GM19099 (cell line): ENCODE data around the gene CRYM.

ENCODE experiments used
- POLR2A ChIP-seq: IDR thresholded peaks from 3 replicates; pipeline ENCODE4 v1.6.1; 2011; ENCODE audit warnings: low read depth; ENCODE audit not compliant: insufficient read length; ENCODE audit errors: extremely low read depth

Gene CRYM

GRCh38 chr16:21277927-21278706 lies at the start of gene CRYM:
Gene CRYM, minus strand, starts transcription at chr16:21278290. Its CDS starts 39 bp downstream, at chr16:21278251.
- peak; percentile 25 for TF ChIP-seq POLR2A

DNA sequence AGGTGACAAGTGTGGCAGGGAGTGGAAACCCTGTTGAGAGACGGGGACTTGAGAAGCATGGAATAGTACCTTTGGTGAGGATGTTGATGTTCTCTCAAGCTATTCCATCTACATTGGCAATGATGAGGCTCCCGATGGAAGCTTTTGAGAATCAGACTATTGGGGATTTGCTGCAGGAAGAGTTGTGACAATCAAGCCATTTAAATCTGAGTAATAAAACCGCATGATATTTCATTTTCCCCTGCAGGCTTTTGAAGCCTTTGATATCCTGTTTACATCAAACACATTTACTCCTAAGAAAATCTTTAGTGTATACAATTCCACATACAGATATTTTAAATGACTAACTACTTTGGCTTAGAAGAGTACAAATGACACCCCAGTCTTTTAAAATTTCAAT lies 49.0 kb upstream of the CRYM start:
- TF ChIP-seq POLR2A = no peak

DNA sequence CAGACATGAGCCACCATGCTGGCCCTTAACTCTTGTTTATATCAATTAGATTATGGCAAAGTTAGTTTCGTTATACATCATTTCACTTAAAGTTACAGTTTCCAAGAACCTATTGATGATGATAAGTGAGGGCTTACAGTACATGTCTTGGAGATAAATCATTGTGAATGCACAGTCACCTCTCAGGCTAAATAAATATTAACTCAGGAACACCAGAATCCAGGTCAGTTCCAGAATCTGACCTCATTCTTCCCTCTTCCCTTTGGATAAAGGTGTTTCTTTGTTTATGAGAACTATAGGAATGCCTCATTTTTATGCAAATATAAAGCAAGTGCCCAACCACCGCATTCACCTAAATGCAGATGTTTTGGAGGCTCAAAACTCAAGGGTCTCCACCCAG lies 48.4 kb upstream of the CRYM start:
- no peak for TF ChIP-seq POLR2A

DNA sequence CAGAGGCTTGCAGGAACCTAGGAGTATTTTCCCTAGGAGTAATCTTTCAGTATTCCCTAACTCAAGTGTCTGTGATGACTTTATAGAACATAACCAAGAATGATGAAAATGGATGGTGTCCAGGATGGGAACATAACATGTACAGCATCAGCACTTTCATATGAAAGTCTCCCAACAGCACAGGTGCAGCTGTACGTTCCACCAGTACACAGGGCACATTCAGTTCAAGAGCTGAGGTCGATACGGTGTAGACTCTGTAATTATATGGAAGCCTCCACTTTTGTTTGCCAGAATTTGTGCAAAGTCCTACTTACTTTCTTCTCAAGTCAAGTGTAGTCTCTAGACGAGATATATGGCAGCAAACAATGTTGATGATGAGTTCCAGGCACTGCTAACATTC lies 46.2 kb upstream of the CRYM start:
- no peak for TF ChIP-seq POLR2A

DNA sequence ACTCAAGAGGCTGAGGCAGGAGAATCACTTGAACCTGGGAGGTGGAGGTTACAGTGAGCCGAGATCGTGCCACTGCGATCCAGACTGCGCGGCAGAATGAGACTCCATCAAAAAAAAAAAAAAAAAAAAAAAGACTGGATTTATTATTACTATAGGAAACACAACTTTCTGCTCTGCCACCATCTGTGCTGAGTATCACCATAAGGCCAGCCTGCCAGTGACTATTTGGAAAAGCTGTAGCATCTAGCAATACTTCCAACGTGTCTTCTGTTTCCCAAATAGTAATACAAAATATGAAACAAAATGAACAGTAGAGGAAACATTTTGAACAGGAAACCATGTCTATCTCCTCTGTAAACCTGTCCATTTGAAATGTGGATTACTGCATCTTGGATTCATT lies 43.6 kb upstream of the CRYM start:
- TF ChIP-seq POLR2A = no peak

DNA sequence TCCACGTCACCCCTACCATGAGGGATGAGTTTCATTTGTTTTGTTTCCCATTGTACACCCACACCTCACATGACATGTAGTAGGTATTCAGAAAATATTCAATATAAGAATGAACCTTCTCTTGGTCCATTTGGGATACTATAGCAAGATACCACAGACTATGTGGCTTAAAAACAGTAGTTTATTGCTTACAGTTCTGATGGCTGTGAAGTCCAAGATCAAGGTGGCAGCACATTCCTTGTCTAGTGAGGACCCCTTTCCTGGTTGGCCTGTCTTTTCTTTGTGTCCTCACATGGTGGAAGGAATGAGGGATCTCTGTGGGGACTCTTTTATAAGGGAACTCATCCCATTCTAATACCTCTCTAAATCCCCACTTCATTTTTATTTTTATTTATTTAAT lies 36.2 kb upstream of the CRYM start:
- no peak for TF ChIP-seq POLR2A

GRCh38 chr16:21302898-21303528 lies 24.9 kb upstream of the CRYM start:
- no peak for TF ChIP-seq POLR2A

DNA sequence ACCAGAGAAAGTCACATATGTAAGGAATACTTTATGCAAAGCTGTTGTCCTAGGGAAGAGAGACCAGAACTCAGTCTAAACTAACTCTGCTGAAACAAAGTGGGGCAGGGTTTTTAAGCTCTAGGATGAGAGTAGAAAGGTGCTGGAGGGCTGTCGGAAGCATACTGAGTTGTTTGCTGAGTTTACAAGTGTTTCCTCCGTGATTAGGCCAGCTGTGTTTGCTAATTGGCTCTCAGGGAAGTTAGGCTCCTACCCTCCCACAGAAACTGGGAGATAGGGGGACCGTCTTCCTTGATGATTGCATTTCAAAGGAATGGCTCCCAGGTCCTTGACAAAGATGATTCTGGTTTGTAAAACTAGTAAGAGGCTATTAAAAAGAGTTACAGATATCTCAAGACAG lies 24.4 kb upstream of the CRYM start:
- TF ChIP-seq POLR2A = no peak

GRCh38 chr16:21301895-21302291 lies 23.8 kb upstream of the CRYM start:
- no peak for TF ChIP-seq POLR2A

GRCh38 chr16:21301168-21301894 lies 23.2 kb upstream of the CRYM start:
- TF ChIP-seq POLR2A = peak; percentile 68

DNA sequence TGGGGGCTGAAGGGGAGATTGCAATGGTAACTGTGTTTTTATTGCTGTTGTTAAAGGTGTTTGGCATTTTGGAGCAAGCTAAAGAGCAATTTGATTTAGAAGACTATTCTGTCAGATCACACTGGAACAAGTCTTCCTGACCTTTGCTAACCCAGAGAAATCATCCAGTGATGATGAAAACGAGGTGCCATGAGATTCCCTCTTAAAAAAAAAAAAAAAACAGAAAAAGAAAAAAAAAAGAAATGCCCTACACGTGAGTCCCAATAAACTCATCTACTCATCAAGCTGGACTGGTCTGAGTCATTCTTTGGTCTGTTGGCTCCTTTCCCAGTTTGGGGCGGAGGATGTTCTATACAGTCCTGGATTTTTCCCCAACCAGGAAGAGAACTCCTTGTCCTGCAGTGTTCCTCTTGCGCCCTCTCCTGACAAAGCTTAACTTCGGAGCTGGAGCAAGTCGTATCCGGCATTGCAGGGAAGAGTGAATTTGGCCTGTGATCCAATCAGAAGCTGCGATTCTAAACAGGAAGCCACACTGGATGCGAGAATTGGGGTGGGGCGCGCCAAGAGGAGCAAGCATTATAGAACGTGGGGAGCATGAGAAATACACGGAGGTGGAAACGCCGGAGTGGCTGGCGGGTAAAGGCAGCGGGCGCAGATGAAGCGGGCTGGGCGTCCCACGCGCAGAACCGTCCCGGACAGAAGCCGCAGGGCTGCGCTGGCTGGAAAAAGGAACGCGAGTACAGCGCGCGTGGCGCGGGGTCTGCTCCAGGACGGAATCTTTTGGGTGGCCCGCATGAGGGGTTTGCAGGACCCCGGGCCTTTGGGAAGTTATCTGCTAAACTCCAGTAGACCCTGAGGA lies 22.4 kb upstream of the CRYM start:
- TF ChIP-seq POLR2A = peak; percentile 57

DNA sequence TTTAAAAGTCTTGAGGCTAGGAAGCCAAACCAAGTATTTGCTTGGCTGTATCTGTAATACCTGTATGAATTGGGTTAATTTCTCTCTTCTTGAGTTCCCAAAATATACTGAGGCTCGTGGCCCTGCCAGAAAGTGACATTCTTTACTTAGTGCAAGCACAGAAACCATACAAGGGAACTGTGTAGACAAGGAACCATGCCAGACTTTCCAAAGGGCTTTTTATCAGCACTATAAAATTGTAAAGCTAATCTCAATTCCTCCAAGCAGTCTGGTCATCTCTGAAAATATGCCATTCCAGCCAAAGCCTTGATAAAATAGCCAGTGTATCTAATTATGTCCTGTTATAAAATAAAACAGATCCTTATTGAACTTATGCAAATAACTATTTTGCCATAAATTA lies 7.2 kb upstream of the CRYM start:
- no peak for TF ChIP-seq POLR2A

- no peak for TF ChIP-seq POLR2A
Measured at GRCh38 chr16:21284414-21284813, 6.3 kb upstream of the CRYM start.

DNA sequence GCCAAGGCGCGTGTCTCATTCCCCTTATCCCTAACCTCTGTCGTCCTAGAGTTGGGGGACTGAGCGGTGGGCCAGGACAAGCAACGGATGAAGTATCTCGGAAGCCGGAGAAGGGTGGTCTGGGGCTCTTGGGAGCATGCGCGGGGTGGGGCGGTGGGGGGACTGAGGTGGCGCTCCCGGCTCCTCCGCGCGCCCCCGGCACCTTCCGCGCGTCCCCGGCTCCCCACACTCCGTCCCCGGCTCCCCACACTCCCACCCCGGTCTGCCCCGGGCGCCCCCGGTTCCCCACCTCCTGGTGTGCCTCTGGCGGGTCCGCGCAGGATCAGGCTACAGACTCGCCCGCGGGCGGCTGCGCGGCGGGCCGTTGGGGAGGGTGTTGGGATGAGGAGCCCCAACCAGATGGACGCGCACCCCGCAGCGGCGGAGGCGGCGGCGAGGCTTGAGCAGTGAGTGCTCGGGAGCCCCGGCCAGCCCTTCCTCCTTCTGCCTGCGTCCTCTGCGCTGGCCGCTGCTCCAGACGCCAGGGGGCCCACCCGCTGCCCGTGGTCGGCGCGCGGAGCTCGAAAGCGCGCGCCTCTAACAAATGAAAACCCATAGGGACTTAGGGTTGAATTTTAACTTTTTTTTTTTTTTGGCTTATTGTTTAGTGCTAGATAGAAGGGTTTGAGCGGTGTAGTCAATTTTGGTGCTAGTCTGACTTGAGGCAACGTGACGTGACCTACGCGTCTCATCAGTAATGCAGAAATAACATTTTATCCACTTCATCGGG lies 5.6 kb upstream of the CRYM start:
- no peak for TF ChIP-seq POLR2A

DNA sequence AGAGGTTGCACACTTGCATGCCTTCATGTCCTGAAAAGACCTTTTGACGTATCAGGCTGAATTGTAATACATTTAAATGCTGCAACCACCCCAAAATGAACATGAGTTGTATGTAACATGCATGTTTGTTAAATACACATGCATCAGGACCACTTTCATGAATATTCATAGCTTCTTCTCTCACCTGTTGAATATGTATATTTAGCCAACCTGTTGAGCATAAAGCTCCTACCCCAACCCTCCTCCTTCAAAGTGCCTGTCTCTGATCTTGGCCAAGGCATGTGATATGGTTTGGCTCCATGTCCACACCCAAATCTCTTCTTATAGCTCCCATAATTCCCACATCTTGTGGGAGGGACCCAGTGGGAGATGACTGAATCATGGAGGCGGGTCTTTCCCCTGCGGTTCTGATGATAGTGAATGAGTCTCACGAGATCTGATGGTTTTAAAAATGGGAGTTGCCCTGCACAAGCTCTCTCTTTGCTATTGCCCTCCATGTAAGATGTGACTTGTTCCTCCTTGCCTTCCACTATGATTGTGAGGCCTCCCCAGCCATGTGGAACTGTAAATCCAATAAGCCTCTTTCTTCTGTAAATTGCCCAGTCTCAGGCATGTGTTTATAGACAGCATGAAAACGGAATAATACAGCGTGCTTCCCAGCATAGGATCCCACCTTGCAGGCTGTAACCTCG lies 3.8 kb upstream of the CRYM start:
- TF ChIP-seq POLR2A = no peak
